Left hindlimb (tissue), 1 donor: ENCODE data around the gene FSHR.

Experiments used
- DNase-seq: peaks from one replicate; pipeline ENCODE4 v3.0.0-alpha.2; 2018

FSHR gene

GRCh38 chr2:49110571-49110970 lies 43.7 kb downstream of the FSHR start:
- DNase-seq: no peak

- DNase-seq: no peak
Observed at GRCh38 chr2:49108851-49109250, 45.5 kb downstream of the FSHR start.

- no peak for DNase-seq
Observed at GRCh38 chr2:49108436-49108835, 45.9 kb downstream of the FSHR start.

GRCh38 chr2:49105506-49105905 lies 48.8 kb downstream of the FSHR start:
- DNase-seq: no peak

GRCh38 chr2:49102146-49102545 lies 52.2 kb downstream of the FSHR start:
- no peak for DNase-seq

GRCh38 chr2:49080681-49081080 lies 73.6 kb downstream of the FSHR start:
- no peak for DNase-seq

- DNase-seq: no peak
Observed at GRCh38 chr2:49070716-49071115, 83.6 kb downstream of the FSHR start.

GRCh38 chr2:49069829-49070228 lies 84.5 kb downstream of the FSHR start:
- DNase-seq: no peak

GRCh38 chr2:49068613-49069012 lies 85.7 kb downstream of the FSHR start:
- DNase-seq: no peak

- DNase-seq: no peak
Observed at GRCh38 chr2:49067971-49068370, 86.3 kb downstream of the FSHR start.

GRCh38 chr2:49053156-49053555 lies 101.2 kb downstream of the FSHR start:
- no peak for DNase-seq

GRCh38 chr2:49050265-49050664 lies 104.0 kb downstream of the FSHR start:
- DNase-seq: no peak

GRCh38 chr2:49049161-49049560 lies 105.2 kb downstream of the FSHR start:
- no peak for DNase-seq

- no peak for DNase-seq
Observed at GRCh38 chr2:49045083-49045482, 109.2 kb downstream of the FSHR start.

GRCh38 chr2:49044350-49045079 lies 109.8 kb downstream of the FSHR start:
- DNase-seq: no peak

- DNase-seq: no peak
Observed at GRCh38 chr2:49043405-49043982, 110.8 kb downstream of the FSHR start.

GRCh38 chr2:49042488-49042887 lies 111.8 kb downstream of the FSHR start:
- DNase-seq: no peak

- no peak for DNase-seq
Observed at GRCh38 chr2:49041061-49041460, 113.3 kb downstream of the FSHR start.

GRCh38 chr2:49037197-49037596 lies 117.1 kb downstream of the FSHR start:
- no peak for DNase-seq

- DNase-seq: no peak
Observed at GRCh38 chr2:49035481-49035880, 118.8 kb downstream of the FSHR start.

- no peak for DNase-seq
Observed at GRCh38 chr2:49033394-49034185, 120.7 kb downstream of the FSHR start.

- DNase-seq: no peak
Observed at GRCh38 chr2:49032936-49033335, 121.4 kb downstream of the FSHR start.

- DNase-seq: no peak
Observed at GRCh38 chr2:49032126-49032525, 122.2 kb downstream of the FSHR start.

GRCh38 chr2:49029406-49029805 lies 124.9 kb downstream of the FSHR start:
- DNase-seq: no peak
